GM20000 (cell line): Measurements from ENCODE around the gene MRPS26.
"Not testable (repeated sequence)": the region's sequence is repeated elsewhere in the genome, so short reads cannot be mapped to it uniquely, and the experiment has no call there.

Experiments used
- DNase-seq: peaks from one replicate; pipeline ENCODE4 v3.0.0; 2012; ENCODE audit warnings: low spot score
- CTCF ChIP-seq: IDR thresholded peaks from 2 replicates; pipeline ENCODE4 v1.5.1; 2012; ENCODE audit warnings: mild to moderate bottlenecking, control low read depth; ENCODE audit errors: extremely low read depth, missing control alignments

The MRPS26 gene

DNA sequence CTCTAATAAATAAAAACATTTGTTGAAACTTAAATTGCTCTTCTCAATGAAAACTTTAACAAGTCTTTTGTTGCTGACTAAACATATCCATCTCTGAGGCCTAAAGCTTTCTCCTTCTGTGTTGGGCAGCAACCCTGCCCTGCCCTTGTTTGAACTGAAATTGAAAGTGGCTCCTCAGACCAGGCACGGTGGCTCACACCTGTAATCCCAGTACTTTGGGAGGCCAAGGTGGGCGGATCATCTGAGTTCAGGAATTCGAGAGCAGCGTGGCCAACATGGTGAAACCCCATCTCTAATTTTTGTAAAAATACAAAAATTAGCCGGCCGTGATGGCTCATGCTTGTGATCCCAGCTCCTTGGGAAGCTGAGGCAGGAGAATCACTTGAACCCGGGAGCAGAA, 31.7 kb upstream of the MRPS26 start:
- TF ChIP-seq CTCF, result no peak
- no peak for DNase-seq

- DNase-seq, result no peak
- no peak for TF ChIP-seq CTCF
Measured at GRCh38 chr20:3014662-3015061, 31.2 kb upstream of the MRPS26 start.

GRCh38 chr20:3015302-3015701, 30.6 kb upstream of the MRPS26 start:
- DNase-seq, result not testable (repeated sequence)

DNA sequence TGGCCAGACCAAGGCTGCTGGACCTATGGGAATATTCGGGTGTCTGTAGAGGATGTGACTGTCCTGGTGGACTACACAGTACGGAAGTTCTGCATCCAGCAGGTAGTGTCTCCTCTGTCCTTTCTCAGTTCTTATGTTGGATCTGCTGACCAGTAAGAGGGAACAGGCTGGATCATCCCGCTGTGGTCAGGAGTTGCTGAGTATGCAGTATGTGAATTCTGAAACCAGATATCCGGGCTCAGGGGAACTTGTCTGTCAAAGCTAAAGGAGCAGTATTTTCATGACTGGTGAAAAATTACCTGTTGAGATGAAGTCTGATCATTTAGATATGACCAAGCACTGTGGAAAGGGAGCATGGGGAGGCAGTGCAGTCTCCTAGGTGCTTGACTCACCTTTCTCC, 24.5 kb upstream of the MRPS26 start:
- DNase-seq, result no peak
- TF ChIP-seq CTCF, result no peak

- DNase-seq, result no peak
- TF ChIP-seq CTCF, result no peak
Measured at GRCh38 chr20:3021777-3022176, 24.1 kb upstream of the MRPS26 start.

- not testable (repeated sequence) for DNase-seq
Measured at GRCh38 chr20:3022559-3023490, 23.0 kb upstream of the MRPS26 start.

DNA sequence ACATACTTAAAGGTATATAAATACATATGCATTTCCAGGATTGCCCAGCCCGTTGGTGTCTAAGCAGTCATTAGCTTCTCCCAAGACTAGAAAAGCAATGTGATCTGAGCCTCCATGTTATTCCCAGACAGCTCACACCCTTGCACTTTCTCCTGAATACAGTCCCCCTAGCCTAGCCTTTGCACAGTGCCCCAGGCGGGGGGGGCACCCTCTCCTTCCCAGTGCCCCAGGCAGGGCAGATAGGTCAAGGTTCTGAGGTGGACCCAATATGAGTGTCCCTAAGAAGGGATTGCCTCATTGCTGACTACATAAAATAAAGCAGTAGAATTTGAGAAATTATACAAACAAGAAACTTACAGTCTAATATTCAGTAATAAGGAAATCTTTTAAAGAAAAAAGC, 17.9 kb upstream of the MRPS26 start:
- no peak for TF ChIP-seq CTCF

DNA sequence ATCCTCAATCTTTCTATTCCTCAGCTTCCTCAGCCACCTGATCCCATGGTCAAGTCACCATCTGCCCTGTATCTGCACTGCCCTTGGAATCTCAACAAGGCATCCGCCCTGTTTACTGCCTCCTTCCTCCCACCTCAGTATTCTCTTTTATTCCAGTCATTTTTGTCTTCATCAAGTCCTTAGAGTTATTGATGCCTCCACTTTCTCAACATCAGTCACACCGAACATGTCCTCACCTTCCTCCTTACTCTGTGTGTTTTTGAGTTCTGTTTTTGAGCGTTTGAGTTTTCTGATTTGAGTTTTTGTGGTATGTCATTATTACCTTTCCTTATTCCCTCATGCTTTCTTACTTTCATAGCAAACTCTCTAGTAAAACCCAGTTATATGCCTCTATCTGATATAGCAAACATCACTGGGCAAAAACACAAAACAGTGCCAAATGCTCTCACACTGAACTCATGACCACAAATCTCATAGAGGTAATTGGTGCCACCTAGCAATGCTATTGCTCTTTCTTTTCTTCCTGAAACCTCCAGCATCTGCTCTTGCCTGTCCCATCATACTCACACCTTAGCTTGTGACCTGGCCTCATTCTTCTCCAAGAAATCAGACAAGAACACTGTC, 14.2 kb upstream of the MRPS26 start:
- no peak for DNase-seq
- TF ChIP-seq CTCF, result no peak

More for the DNA sequence above, 17.9 kb upstream of the MRPS26 start:
- no peak for DNase-seq
